ENCODE results near the gene GPS2.

DNA sequence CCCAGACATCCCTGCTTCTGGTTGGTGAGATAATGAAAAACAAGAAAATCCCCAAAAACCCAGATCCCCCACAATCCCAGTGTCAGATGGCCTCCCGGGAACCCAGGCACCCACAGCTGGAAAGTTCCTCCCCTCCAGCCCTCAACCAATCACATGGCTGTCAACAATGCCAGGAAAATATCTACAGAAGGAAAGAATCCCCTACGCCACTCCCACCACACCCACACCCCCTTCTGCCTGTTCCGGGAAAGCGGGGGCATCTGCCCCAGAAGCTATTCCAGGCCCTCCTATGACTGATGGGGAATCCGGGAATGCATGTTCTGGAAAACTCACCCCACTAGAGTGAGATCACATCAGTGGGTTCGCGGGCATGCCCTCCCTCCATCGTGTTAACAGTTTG, 41.6 kb upstream of the GPS2 start:
- no peak for TF ChIP-seq POLR2A (IDR thresholded peaks at IDR 0.05)
- TF ChIP-seq, protein P1, sequence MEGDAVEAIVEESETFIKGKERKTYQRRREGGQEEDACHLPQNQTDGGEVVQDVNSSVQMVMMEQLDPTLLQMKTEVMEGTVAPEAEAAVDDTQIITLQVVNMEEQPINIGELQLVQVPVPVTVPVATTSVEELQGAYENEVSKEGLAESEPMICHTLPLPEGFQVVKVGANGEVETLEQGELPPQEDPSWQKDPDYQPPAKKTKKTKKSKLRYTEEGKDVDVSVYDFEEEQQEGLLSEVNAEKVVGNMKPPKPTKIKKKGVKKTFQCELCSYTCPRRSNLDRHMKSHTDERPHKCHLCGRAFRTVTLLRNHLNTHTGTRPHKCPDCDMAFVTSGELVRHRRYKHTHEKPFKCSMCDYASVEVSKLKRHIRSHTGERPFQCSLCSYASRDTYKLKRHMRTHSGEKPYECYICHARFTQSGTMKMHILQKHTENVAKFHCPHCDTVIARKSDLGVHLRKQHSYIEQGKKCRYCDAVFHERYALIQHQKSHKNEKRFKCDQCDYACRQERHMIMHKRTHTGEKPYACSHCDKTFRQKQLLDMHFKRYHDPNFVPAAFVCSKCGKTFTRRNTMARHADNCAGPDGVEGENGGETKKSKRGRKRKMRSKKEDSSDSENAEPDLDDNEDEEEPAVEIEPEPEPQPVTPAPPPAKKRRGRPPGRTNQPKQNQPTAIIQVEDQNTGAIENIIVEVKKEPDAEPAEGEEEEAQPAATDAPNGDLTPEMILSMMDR (IDR thresholded peaks at IDR 0.05), result no peak
